HG02763 (cell line): ENCODE results near the gene DNAH3.
"Not testable (repeated sequence)": the region's sequence is repeated elsewhere in the genome, so short reads cannot be mapped to it uniquely, and the experiment has no call there.

Experiments
- ATAC-seq: cut with Tn5 transposase; IDR thresholded peaks from one replicate; pipeline ENCODE4 v1.9.1; 2021; ENCODE audit warnings: mild to moderate bottlenecking, moderate library complexity; ENCODE audit not compliant: unreplicated experiment

Gene DNAH3, protein sequence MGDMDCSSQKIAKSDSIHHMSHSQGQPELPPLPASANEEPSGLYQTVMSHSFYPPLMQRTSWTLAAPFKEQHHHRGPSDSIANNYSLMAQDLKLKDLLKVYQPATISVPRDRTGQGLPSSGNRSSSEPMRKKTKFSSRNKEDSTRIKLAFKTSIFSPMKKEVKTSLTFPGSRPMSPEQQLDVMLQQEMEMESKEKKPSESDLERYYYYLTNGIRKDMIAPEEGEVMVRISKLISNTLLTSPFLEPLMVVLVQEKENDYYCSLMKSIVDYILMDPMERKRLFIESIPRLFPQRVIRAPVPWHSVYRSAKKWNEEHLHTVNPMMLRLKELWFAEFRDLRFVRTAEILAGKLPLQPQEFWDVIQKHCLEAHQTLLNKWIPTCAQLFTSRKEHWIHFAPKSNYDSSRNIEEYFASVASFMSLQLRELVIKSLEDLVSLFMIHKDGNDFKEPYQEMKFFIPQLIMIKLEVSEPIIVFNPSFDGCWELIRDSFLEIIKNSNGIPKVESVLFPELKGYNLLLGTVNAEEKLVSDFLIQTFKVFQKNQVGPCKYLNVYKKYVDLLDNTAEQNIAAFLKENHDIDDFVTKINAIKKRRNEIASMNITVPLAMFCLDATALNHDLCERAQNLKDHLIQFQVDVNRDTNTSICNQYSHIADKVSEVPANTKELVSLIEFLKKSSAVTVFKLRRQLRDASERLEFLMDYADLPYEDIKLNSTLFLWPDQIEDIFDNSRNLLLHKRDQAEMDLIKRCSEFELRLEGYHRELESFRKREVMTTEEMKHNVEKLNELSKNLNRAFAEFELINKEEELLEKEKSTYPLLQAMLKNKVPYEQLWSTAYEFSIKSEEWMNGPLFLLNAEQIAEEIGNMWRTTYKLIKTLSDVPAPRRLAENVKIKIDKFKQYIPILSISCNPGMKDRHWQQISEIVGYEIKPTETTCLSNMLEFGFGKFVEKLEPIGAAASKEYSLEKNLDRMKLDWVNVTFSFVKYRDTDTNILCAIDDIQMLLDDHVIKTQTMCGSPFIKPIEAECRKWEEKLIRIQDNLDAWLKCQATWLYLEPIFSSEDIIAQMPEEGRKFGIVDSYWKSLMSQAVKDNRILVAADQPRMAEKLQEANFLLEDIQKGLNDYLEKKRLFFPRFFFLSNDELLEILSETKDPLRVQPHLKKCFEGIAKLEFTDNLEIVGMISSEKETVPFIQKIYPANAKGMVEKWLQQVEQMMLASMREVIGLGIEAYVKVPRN (N-terminal part only)

GRCh38 chr16:21150375-21151001 is at the start of gene DNAH3:
DNAH3 (minus strand) TSS chr16:21150846; CDS start chr16:21150319, 527 bp downstream.
- ATAC-seq: no peak

GRCh38 chr16:21199607-21200218 is 49.1 kb upstream of the DNAH3 start:
- ATAC-seq: no peak

DNA sequence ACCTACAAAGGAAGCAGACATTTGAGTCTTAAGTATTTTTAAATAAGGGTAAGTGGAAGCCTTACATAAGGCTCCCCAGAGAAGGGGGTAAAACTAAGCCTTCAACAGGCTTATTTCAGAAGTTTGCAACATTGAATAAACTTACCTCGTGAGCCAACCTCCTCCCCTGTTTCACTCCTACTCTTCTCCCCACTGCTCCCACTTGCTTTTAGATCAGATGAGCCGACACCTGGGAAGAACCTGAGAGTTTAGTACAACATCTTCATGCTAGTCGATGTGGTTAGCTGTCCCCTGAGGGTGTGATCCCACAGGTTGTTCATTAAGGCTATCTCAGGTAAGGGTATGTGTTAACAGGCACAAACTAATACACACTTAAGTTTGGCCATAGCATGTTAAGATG is 47.0 kb upstream of the DNAH3 start:
- ATAC-seq: no peak

- no peak for ATAC-seq
These were observed 46.5 kb upstream of the DNAH3 start for GRCh38 chr16:21197112-21197511.

DNA sequence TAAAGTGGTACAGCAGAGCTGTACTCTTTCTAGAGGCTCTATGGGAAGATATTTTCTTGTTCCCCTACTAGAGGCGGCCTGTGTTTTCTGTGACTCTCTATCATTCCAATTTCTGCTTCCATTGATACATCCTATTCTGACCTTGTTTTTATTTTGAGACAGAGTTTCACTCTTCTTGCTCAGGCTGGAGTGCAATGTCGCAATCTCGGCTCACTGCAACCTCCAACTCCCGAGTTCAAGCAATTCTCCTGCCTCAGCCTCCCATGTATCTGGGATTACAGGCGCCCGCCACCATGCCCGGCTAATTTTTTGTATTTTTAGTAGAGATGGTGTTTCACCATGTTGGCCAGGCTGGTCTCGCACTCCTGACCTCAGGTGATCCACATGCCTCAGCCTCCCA is 44.7 kb upstream of the DNAH3 start:
- ATAC-seq: not testable (repeated sequence)

DNA sequence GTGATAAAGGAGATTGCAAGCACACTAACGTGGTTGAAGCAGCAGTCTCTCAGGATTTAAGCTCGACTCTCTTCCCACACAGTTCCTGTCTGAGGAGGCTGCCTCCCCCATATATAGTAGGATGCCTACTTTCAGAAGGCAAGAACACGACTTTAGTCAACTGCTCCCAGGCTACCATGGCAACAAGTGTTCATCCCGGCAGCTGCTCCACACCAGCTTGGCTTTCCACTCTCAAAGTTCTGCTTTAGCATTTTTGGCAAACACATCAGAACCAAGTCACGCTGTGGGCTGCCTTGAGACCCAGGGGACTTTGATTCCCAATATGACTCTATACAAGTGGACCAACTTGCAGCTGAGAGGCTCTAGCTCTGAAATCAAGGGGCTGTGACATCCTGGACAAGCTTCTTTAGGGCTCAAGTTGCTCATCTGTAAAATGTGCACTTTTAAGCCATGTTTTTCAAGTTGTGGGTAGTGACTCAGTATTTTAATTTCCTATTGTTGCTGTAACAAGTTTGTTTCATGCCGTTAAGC is 44.2 kb upstream of the DNAH3 start:
- ATAC-seq: no peak

DNA sequence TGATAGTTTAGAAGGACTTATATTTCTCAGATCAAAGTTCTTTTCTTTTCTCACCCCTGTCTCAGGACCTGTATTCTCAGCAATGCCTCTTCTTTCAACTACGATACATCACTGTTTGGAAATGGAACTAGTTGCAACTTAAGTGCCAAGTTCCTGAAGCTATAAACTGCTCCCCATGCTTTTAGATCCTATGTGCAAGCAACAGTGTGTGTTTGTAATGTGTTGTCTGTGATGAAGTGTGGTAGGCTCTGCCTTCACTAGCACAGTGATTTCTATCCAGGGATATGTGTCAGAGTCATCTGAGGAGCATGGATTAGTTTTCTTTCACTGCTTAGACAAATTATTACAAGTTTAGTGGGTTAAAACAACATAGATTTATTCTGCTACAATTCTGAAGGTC is 42.3 kb upstream of the DNAH3 start:
- ATAC-seq: no peak

- no peak for ATAC-seq
These were observed 40.0 kb upstream of the DNAH3 start for GRCh38 chr16:21190599-21190998.

GRCh38 chr16:21190013-21190412 is 39.4 kb upstream of the DNAH3 start:
- ATAC-seq: no peak

DNA sequence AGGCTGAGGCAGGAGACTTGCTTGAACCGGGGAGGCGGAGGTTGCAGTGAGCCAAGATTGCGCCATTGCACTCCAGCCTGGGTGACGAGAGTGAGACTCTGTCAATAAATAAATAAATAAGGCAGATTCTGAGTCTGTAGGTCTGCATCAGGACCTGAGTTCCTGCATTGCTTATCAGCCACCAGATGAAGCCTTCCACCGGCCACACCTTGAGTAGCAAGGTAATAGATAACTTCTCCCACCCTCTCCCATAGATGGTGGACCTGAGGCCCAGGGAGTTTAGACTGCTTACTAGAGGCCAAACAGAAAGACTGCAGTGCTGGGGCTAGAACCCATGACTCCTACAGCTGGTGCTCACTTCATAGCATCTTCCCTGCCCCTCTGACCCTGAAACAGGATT is 38.7 kb upstream of the DNAH3 start:
- ATAC-seq: no peak

DNA sequence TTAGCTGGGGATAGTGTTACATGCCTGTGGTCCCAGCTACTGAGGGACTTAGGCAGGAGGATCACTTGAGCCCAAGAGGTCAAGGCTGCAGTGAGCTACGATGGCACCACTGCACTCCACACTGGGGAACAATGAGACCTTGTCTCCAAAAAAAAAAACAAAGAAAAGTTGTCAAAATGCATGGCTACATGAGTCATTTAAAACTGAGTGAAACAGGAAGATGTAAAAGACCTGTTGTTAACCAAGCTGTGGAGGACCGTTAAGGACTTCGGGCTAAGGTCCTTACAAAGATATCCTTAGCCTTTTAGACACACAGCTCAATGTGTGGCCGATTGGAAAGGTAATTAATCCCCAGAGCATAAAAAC is 35.7 kb upstream of the DNAH3 start:
- no peak for ATAC-seq

GRCh38 chr16:21185659-21186325 is 35.1 kb upstream of the DNAH3 start:
- ATAC-seq: no peak

GRCh38 chr16:21184834-21185233 is 34.2 kb upstream of the DNAH3 start:
- no peak for ATAC-seq

DNA sequence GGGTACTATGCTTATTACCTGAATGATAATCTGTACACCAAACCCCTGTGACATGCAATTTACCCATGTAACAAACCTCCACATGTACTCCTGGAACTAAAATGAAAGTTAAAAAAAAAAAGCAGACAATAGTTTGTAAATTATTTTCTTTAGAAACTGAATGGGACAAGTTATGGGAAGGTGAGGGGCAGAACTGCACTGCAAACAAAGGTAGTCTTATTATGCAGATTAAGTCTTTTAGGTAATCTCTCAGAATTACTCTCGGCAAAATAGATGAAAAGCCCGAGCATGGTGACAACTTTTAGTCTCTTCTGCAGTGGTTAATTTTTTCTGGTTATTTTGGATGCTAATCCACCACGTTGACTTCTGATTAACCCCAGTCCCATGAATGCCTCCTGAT is 33.3 kb upstream of the DNAH3 start:
- no peak for ATAC-seq

- ATAC-seq: no peak
These were observed 29.3 kb upstream of the DNAH3 start for GRCh38 chr16:21179983-21180365.

GRCh38 chr16:21179126-21179982 is 28.7 kb upstream of the DNAH3 start:
- ATAC-seq: no peak

GRCh38 chr16:21175397-21175796 is 24.8 kb upstream of the DNAH3 start:
- no peak for ATAC-seq

GRCh38 chr16:21172650-21173049 is 22.0 kb upstream of the DNAH3 start:
- no peak for ATAC-seq

DNA sequence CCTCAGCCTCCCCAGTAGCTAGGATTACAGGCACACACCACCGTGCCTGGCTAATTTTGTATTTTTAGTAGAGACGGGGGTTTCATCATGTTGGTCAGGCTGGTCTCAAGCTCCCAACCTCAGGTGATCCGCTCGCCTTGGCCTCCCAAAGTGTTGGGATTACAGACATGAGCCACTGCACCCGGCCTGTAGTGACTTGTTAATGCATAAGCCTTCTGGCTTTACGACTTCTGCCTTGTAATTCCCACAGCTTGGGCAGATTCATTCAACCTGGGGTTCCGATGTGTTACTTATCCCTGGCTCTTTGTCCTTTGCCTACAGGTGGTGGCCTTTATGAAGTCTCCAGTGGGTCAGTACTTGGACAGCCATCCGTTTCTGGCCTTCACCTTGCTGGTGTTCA is 19.5 kb upstream of the DNAH3 start:
- ATAC-seq: not testable (repeated sequence)
